ENCODE data around the gene KNCN.

GRCh38 chr1:46544561-46545240 lies 6.7 kb downstream of the KNCN start:
- TF ChIP-seq POLR2A (IDR thresholded peaks at IDR 0.05; ENCODE audit: low read depth, low read length) (no peak), POLR2AphosphoS5 (IDR thresholded peaks at IDR 0.05; ENCODE audit: low read depth, low read length) (no peak), TAF1 (IDR thresholded peaks at IDR 0.05; ENCODE audit: borderline replicate concordance, low read depth, low read length) (no peak)

Data from GM12892 (cell line).